GM19395 (cell line): ENCODE results near the gene SETD6.

Source experiments
- ATAC-seq: cut with Tn5 transposase; IDR thresholded peaks from one replicate; pipeline ENCODE4 v1.9.1; 2021; ENCODE audit warnings: mild to moderate bottlenecking, moderate library complexity; ENCODE audit not compliant: unreplicated experiment

SETD6 gene

GRCh38 chr16:58507195-58507962 lies 7.9 kb upstream of the SETD6 start:
- ATAC-seq, result no peak

- no peak for ATAC-seq
These were observed 7.2 kb upstream of the SETD6 start for GRCh38 chr16:58507963-58508670.

- ATAC-seq, result no peak
These were observed 6.6 kb upstream of the SETD6 start for GRCh38 chr16:58508671-58509251.

- ATAC-seq, result no peak
These were observed 5.8 kb upstream of the SETD6 start for GRCh38 chr16:58509256-58510096.

GRCh38 chr16:58510097-58510775 lies 5.1 kb upstream of the SETD6 start:
- ATAC-seq, result no peak

- ATAC-seq, result no peak
These were observed 4.3 kb upstream of the SETD6 start for GRCh38 chr16:58510776-58511628.

- ATAC-seq, result peak; percentile 42
These were observed 3.1 kb upstream of the SETD6 start for GRCh38 chr16:58511933-58512815.

GRCh38 chr16:58513874-58514273 lies 1.4 kb upstream of the SETD6 start:
- ATAC-seq, result no peak

GRCh38 chr16:58515871-58516767 lies 802 bp downstream of the SETD6 start:
- ATAC-seq, result peak; percentile 41

GRCh38 chr16:58516768-58517107 lies 1.4 kb downstream of the SETD6 start:
- no peak for ATAC-seq

- ATAC-seq, result peak; percentile 48
These were observed 3.0 kb downstream of the SETD6 start for GRCh38 chr16:58518083-58518979.

- ATAC-seq, result no peak
These were observed 3.7 kb downstream of the SETD6 start for GRCh38 chr16:58518980-58519368.

- no peak for ATAC-seq
These were observed 4.4 kb downstream of the SETD6 start for GRCh38 chr16:58519707-58520106.

GRCh38 chr16:58530179-58530578 lies 14.9 kb downstream of the SETD6 start:
- ATAC-seq, result no peak

GRCh38 chr16:58532414-58532813 lies 17.1 kb downstream of the SETD6 start:
- no peak for ATAC-seq

GRCh38 chr16:58533751-58534470 lies 18.6 kb downstream of the SETD6 start:
- no peak for ATAC-seq
